Ovary (tissue), 9 donors: Measurements from ENCODE around the gene NUDT4. TPM values are rescaled to one million over a fixed set of nuclear protein-coding genes. Genes with fewer than 3 reads are reported as not detected.
"Not testable (repeated sequence)": the region's sequence is repeated elsewhere in the genome, so short reads cannot be mapped to it uniquely, and the experiment has no call there.

Source experiments
- DNase-seq, 5 donors: peaks; one replicate each; pipeline ENCODE4 v3.0.0-alpha.2; 2019 to 2020
- H3K27ac ChIP-seq, 2 donors: fragments of 200-600 bp; one replicate each; pipeline versions ENCODE4 v1.5.1 to v1.8.0; 2019 to 2022
- H3K27me3 ChIP-seq: fragments of 200-600 bp; one replicate; pipeline ENCODE4 v1.8.0; 2022
- H3K36me3 ChIP-seq: fragments of 200-600 bp; sonication (generic); one replicate; pipeline ENCODE4 v1.5.1; 2019
- H3K4me1 ChIP-seq: one replicate; pipeline ENCODE4 v1.8.1; 2013; ENCODE audit warnings: mild to moderate bottlenecking, moderate library complexity; ENCODE audit not compliant: insufficient read depth
- H3K4me3 ChIP-seq: fragments of 200-600 bp; sonication (generic); one replicate; pipeline ENCODE4 v1.5.1; 2017
- H3K9me3 ChIP-seq, 2 donors: fragments of 200-600 bp in 1 of 2; sonication (generic) in 1 of 2; one replicate each; pipeline versions ENCODE4 v1.5.1 to v1.8.1; 2013 to 2019; ENCODE audit warnings: mild to moderate bottlenecking in 1 of 2, moderate library complexity in 1 of 2
- EP300 ChIP-seq: sonication (generic); formaldehyde crosslinking; IDR thresholded peaks from one replicate; pipeline ENCODE4 v1.6.1; 2017; ENCODE audit warnings: antibody characterized with exemption
- POLR2A ChIP-seq: fragments of 450-650 bp; IDR thresholded peaks from one replicate; pipeline ENCODE4 v1.6.1; 2017; ENCODE audit warnings: antibody characterized with exemption, mild to moderate bottlenecking, moderate library complexity
- WGBS, 3 donors: extraction: QIAGEN DNeasy Blood & Tissue Kit in 1 of 3; methylation state at CpG; one replicate each; pipeline versions ENCODE4 v1.1.5 to v1.1.7; 2013 to 2017; 5-methylcytosine and 5-hydroxymethylcytosine counted together
- intact Hi-C, 4 donors: fragments of 100-400 bp; cut with DNase I; formaldehyde crosslinking; loops; one replicate each; pipeline versions ENCODE4 v1.11.0 to v1.15.1; 2022 to 2023
- polyA plus RNA-seq, 2 donors: library from polyadenylated mRNA; stranded (reverse); fragments of 200-250 nt in 1 of 2; fragments of 350-450 nt in 1 of 2; fragmentation: Illumina TruSeq in 1 of 2; extraction: RNeasy Lipid Tissue Mini Kit (QIAGEN cat#74804) in 1 of 2; gene quantifications; one replicate each; pipeline ENCODE4 v1.2.3, GENCODE V29; 2013 to 2014
- total RNA-seq, 7 donors: library from RNA; depleted of rRNA in 2 of 7; stranded (reverse); fragments of >200 nt in 2 of 7; fragmentation: NEBNext Ultra II Directional in 3 of 7; extraction: Animal tissue kit (Norgen Biotek cat#: 25700) in 3 of 7; gene quantifications; one replicate each; pipeline versions ENCODE4 v1.1.0 to v1.2.4, GENCODE V29; 2016 to 2023
- TF ChIP-seq, protein P1 (sequence below), 3 donors: fragments of 450-650 bp in 2 of 3; fragments of 200-600 bp in 1 of 3; IDR thresholded peaks; one replicate each; pipeline versions ENCODE4 v1.5.1 to v1.8.0; 2016 to 2022; ENCODE audit warnings: antibody characterized with exemption in 3 of 3, mild to moderate bottlenecking in 1 of 3
- donor health status: DM: no; HTN: no; CAD: no; lungs with moderate emphysema.
- donor health status: DM: no; HTN: no; CAD: no.
- donor health status: Bipolar disorder and iron deficiency.
- donor health status: DM: yes; HTN: yes; CAD: no.
- donor health status: DM: no; HTN: no; CAD: no.
- donor health status: DM: yes; HTN: yes; CAD: no.

Gene NUDT4
- total and polyA plus RNA-seq, 9 donors: 102 to 185 (median 141) TPM

DNA sequence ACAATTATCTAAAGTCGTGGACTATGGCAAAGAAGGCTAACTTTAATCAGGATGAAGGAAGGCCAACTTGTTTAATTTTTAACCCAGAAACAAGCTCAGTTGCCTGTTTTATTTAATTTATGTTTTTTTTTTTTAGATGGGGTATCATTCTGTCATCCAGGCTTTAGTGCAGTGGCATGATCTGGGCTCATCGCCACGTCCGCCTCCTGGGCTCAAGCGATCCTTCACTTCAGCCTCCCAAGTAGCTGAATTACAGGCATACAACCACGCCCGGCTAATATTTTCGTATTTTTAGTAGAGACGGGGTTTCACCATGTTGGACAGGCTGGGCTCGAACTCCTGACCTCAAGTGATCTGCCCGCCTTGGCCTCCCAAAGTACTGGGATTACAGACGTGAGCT is 19.7 kb downstream of the NUDT4 start:
- Histone ChIP-seq H3K9me3 (no peaks in the 10 kb centered on the region), H3K27me3 (no peaks in the 10 kb centered on the region), H3K4me3 (no peak overlapping the region), H3K36me3 (no peaks in the 10 kb centered on the region), H3K27ac (no peak overlapping the region), H3K4me1 (peaks cover 3% of the 10 kb centered on the region)
- 74 to 83% (median 76%) methylated on average over 12 of the region's 12 CpGs for WGBS, 3 donors
- TF ChIP-seq, protein P1, sequence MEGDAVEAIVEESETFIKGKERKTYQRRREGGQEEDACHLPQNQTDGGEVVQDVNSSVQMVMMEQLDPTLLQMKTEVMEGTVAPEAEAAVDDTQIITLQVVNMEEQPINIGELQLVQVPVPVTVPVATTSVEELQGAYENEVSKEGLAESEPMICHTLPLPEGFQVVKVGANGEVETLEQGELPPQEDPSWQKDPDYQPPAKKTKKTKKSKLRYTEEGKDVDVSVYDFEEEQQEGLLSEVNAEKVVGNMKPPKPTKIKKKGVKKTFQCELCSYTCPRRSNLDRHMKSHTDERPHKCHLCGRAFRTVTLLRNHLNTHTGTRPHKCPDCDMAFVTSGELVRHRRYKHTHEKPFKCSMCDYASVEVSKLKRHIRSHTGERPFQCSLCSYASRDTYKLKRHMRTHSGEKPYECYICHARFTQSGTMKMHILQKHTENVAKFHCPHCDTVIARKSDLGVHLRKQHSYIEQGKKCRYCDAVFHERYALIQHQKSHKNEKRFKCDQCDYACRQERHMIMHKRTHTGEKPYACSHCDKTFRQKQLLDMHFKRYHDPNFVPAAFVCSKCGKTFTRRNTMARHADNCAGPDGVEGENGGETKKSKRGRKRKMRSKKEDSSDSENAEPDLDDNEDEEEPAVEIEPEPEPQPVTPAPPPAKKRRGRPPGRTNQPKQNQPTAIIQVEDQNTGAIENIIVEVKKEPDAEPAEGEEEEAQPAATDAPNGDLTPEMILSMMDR (IDR thresholded peaks at IDR 0.05): no peak
- no peak for TF ChIP-seq EP300
- no peak for TF ChIP-seq POLR2A
- intact Hi-C loops: loop anchor here in 3 of 4 donors (5.0 to 10.0 kb wide), 2 partner anchors 410 to 413 kb away; no protein-coding TSS in a partner anchor
- no peak for DNase-seq

DNA sequence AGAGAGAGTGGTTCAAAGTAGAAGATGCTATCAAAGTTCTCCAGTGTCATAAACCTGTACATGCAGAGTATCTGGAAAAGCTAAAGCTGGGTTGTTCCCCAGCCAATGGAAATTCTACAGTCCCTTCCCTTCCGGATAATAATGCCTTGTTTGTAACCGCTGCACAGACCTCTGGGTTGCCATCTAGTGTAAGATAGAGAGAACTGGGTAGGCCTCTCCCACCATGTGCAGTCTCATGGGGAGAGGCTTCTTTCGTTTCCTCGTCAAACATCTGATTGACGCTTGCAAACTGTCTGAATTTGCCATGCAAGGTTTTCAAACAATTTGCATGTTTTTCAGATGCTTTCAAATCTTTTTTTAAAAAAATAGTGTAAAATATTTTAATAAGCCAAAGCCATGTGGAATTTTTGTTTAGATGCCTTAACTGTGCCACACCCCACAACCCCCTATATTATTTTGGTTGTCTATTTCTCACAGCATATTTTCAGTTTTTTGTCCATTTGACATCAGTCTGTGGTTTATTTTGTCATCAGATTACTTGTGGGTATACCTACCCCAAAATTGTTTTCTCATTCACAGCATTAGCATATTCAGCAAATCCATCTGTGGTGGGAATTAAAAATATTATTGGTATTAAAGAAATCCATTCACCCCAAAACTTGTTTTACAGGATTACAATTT is 21.6 kb downstream of the NUDT4 start:
- H3K4me1 ChIP-seq: not testable (repeated sequence)

DNA sequence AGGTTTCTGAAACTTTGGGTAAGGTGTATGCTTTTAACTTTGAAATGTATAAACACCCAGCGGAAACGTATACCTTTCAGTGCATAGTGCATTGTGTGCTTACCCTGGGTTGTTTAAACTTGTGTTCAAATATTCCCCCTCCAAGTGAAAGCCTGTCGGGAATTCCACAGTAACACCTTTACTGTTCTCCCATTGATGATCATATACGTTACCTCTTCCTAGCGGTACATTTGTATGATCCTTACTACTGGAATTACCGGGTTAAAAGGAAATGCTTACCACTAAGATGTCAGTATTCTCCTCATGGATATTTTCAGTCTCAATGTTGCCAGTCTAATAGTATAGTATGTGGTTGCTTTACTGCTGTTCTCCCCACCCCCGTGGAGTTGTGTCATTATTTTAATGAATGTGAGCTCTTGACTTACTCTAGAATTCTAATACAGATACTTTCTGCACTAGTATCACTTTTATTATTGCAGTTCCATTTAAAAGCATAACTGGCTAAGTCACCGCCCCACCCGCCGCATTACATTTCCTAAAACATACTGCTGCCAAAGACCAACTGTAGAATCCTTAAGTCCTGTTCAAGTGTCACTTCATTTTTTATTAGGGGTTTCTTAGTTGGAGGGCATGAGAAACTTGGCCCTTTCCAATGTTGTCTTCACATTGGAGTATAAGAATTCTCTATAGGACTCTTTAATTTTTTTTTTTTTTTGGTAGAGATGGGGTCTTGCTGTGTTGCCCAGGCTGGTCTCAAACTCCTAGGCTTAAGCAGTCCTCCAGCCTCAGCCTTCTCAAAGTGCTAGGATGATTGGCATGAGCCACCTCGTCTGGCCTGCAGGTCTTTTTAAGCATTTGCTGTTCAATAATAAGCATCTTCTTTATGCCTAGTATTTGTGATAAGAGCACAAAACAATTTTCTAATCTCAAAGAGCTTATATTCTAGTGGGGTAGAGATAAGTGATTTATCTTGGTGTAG is 24.9 kb downstream of the NUDT4 start:
- H3K4me3 ChIP-seq: no peak overlapping the region
- 87 to 91% (median 90%) methylated on average over 11 of the region's 11 CpGs for WGBS, 3 donors
- no peaks in the 10 kb centered on the region for H3K9me3 ChIP-seq
- no peak for DNase-seq
- intact Hi-C loops: no loop called here
- no peak overlapping the region for H3K27ac ChIP-seq
- no peaks in the 10 kb centered on the region for H3K27me3 ChIP-seq
- TF ChIP-seq POLR2A (no peak), EP300 (no peak)
- TF ChIP-seq, protein P1 (IDR thresholded peaks at IDR 0.05): no peak
- H3K4me1 ChIP-seq: peaks cover 2% of the 10 kb centered on the region
- no peaks in the 10 kb centered on the region for H3K36me3 ChIP-seq

More for the DNA sequence above, 21.6 kb downstream of the NUDT4 start:
- not testable (repeated sequence) for H3K36me3 ChIP-seq, H3K9me3 ChIP-seq, H3K4me3 ChIP-seq, H3K27ac ChIP-seq, H3K27me3 ChIP-seq, DNase-seq
- intact Hi-C loops: loop anchor here in 3 of 4 donors (5.0 to 10.0 kb wide), 2 partner anchors 412 to 415 kb away; no protein-coding TSS in a partner anchor
- 38 to 55% methylated on average over 2 to 5 of the region's 5 CpGs; no CpG with 5 or more reads in 1 of the 3 donors for WGBS, 3 donors

DNA sequence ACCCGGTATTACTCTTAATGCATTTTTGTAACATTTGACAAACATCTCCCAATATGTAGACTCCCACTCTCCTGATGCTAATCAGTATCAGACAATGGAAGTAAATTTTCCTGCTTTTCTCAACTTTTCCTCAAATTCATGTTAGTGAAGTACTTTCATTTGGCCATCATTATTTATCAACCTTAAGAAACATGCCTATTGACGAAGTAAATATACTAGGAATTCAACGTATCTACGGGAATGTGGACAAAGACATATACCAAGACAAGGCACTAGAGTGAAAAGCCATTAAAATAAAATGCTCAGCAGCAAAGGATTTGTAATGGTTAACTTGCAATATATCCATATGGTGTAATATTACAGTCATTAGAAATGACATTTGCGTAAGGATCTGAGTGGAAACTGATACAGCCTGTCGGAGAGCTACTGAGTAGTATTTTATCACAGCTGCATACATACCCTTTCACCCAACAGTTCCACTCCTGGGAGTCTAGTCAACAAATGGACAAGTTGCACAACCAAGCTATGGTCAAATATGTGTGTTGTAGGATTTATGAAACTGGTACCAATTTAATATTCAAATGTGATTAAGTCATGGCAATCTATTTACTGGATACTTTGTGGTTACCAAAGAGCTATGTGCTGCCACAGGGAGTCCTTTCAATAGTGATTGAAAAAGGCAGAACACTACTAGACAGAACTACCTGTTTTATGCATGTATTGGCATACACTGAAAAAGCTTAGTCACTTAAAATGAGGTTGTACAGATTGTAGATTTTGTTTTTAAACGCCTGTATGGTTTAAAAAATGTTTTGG is 26.5 kb downstream of the NUDT4 start:
- Histone ChIP-seq H3K27ac (no peak overlapping the region), H3K9me3 (no peaks in the 10 kb centered on the region), H3K4me3 (no peak overlapping the region), H3K27me3 (no peaks in the 10 kb centered on the region), H3K36me3 (no peaks in the 10 kb centered on the region), H3K4me1 (peaks cover 2% of the 10 kb centered on the region)
- WGBS, 3 donors: 83 to 85% (median 84%) methylated on average over 7 of the region's 7 CpGs
- DNase-seq: no peak
- intact Hi-C loops: no loop called here
- TF ChIP-seq, protein P1 (IDR thresholded peaks at IDR 0.05): no peak
- TF ChIP-seq EP300: no peak
- TF ChIP-seq POLR2A: no peak
